Right atrium auricular region (tissue), 2 donors: Measurements from ENCODE around the gene MAP3K8. TPM values are rescaled to one million over a fixed set of nuclear protein-coding genes. Genes with fewer than 3 reads are reported as not detected.

Source experiments
- DNase-seq: peaks from one replicate; pipeline ENCODE4 v3.0.0-alpha.2; 2019; ENCODE audit warnings: low spot score
- H3K27ac ChIP-seq, 2 donors: fragments of 200-600 bp; sonication (generic); 1 replicate in 1 of 2; 2 replicates in 1 of 2; pipeline ENCODE4 v1.5.1; 2016 to 2019
- H3K27me3 ChIP-seq, 2 donors: fragments of 200-600 bp; sonication (generic); one replicate each; pipeline versions ENCODE4 v1.5.1 to v1.6.0; 2017 to 2019
- H3K36me3 ChIP-seq: fragments of 200-600 bp; sonication (generic); one replicate; pipeline ENCODE4 v1.5.1; 2016
- H3K4me1 ChIP-seq, 2 donors: fragments of 200-600 bp; sonication (generic); one replicate each; pipeline versions ENCODE4 v1.5.1 to v1.6.0; 2017 to 2019
- H3K4me3 ChIP-seq, 2 donors: fragments of 200-600 bp; sonication (generic); 1 replicate in 1 of 2; 2 replicates in 1 of 2; pipeline ENCODE4 v1.5.1; 2017 to 2019; ENCODE audit warnings: mild to moderate bottlenecking in 1 of 2, moderate library complexity in 1 of 2
- H3K9me3 ChIP-seq, 2 donors: fragments of 200-600 bp; sonication (generic); one replicate each; pipeline ENCODE4 v1.5.1; 2019
- CTCF ChIP-seq, 2 donors: fragments of 200-600 bp; sonication (generic); IDR thresholded peaks; one replicate each; pipeline ENCODE4 v1.5.1; 2019; ENCODE audit warnings: antibody characterized with exemption in 2 of 2
- total RNA-seq, 2 donors: library from RNA; depleted of rRNA; stranded (reverse); fragments of >200 nt; gene quantifications; one replicate each; pipeline ENCODE4 v1.1.0, GENCODE V29; 2016

MAP3K8 gene
- total RNA-seq, 2 donors from 2014 or later: 10.6 to 18.9 TPM

- Histone ChIP-seq H3K27ac (peak overlapping the region in 1 of 2 donors; percentile 6), H3K4me1 (no peaks in the 10 kb centered on the region), H3K9me3 (no peaks in the 10 kb centered on the region)
Observed at GRCh38 chr10:30494558-30494957, 60.6 kb downstream of the MAP3K8 start.

DNA sequence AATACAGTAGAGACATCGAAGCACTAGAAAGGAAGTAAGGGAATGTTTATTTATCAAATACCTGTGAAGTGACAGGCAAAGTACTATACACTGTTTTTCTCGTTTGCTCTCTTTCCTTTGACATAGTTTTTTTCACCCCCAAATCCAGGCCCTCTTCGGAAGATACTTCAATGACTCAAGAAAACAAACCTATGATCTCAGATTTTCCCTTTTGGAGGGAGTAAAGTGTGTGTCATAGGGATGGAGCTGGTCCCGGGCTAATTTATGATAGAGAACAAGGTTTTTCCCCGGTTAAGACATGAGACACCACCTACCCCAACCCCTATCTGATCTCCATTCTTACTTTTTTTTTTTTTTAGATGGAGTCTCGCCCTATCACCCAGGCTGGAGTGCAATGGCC is 61.7 kb downstream of the MAP3K8 start:
- Histone ChIP-seq H3K4me1 (no peaks in the 10 kb centered on the region), H3K36me3 (no peaks in the 10 kb centered on the region), H3K9me3 (no peaks in the 10 kb centered on the region), H3K27me3 (no peaks in the 10 kb centered on the region), H3K27ac (peak overlapping the region in 1 of 2 donors; percentile 23), H3K4me3 (no peak overlapping the region)
- no peak for DNase-seq
- no peak for TF ChIP-seq CTCF (IDR thresholded peaks at IDR 0.05)

More at GRCh38 chr10:30494558-30494957, 60.6 kb downstream of the MAP3K8 start:
- DNase-seq: no peak
- Histone ChIP-seq H3K36me3 (no peaks in the 10 kb centered on the region), H3K4me3 (no peak overlapping the region), H3K27me3 (no peaks in the 10 kb centered on the region)
- TF ChIP-seq CTCF (IDR thresholded peaks at IDR 0.05): no peak

- DNase-seq: no peak
- no peak for TF ChIP-seq CTCF (IDR thresholded peaks at IDR 0.05)
- no peak overlapping the region for H3K27ac ChIP-seq
- no peaks in the 10 kb centered on the region for H3K36me3 ChIP-seq
- H3K4me3 ChIP-seq: no peak overlapping the region
- no peaks in the 10 kb centered on the region for H3K27me3 ChIP-seq
- H3K4me1 ChIP-seq: no peaks in the 10 kb centered on the region
- no peaks in the 10 kb centered on the region for H3K9me3 ChIP-seq
Observed at GRCh38 chr10:30499816-30500215, 65.8 kb downstream of the MAP3K8 start.

- no peaks in the 10 kb centered on the region for H3K36me3 ChIP-seq
- H3K4me3 ChIP-seq: no peak overlapping the region
- no peak for TF ChIP-seq CTCF (IDR thresholded peaks at IDR 0.05)
- H3K9me3 ChIP-seq: no peaks in the 10 kb centered on the region
- no peak overlapping the region for H3K27ac ChIP-seq
- H3K4me1 ChIP-seq: no peaks in the 10 kb centered on the region
- no peaks in the 10 kb centered on the region for H3K27me3 ChIP-seq
- DNase-seq: no peak
Observed at GRCh38 chr10:30500534-30500933, 66.5 kb downstream of the MAP3K8 start.

GRCh38 chr10:30500963-30501504 is 67.0 kb downstream of the MAP3K8 start:
- Histone ChIP-seq H3K4me3 (no peak overlapping the region), H3K4me1 (no peaks in the 10 kb centered on the region)
- DNase-seq: no peak

More at GRCh38 chr10:30500963-30501504, 67.0 kb downstream of the MAP3K8 start:
- Histone ChIP-seq H3K9me3 (no peaks in the 10 kb centered on the region), H3K27me3 (no peaks in the 10 kb centered on the region), H3K36me3 (no peaks in the 10 kb centered on the region), H3K27ac (no peak overlapping the region)
- no peak for TF ChIP-seq CTCF (IDR thresholded peaks at IDR 0.05)
